IMR-90 (cell line): ENCODE results near the gene MORC1. TPM values are rescaled to one million over a fixed set of nuclear protein-coding genes. Genes with fewer than 3 reads are reported as not detected.

ENCODE experiments used
- ATAC-seq: fragments of 200-7000 bp; cut with Tn5 transposase; 2 replicates; pipeline ENCODE4 v1.9.1; 2020; ENCODE audit warnings: low read depth, mild to moderate bottlenecking, moderate library complexity
- BruUV-seq: library from RNA; stranded (reverse); fragments of 400-500 nt; replicated peaks from 2 replicates; lab custom pipeline; 2021; lab: Mats Ljungman, UMichigan
- CTCF ChIA-PET: fragments of 300-600 bp; formaldehyde crosslinking; extraction: SDS; loops from one replicate; lab custom pipeline; 2021; ENCODE audit warnings: antibody characterized with exemption; lab: Yijun Ruan, JAX
- POLR2A ChIA-PET: fragments of 300-600 bp; sonication (Branson Sonifier 250); formaldehyde crosslinking; loops from one replicate; lab custom pipeline; 2022; ENCODE audit warnings: antibody characterized with exemption; ENCODE audit not compliant: unreplicated experiment; lab: Charles Lee
- DNase-seq: peaks from one replicate; pipeline ENCODE4 v3.0.0; 2013
- H2AFZ ChIP-seq: replicated peaks from 2 replicates; pipeline ENCODE3; 2013; ENCODE audit warnings: low read length, mild to moderate bottlenecking; ENCODE audit not compliant: poor library complexity
- H2AK5ac ChIP-seq: 2 replicates; pipeline ENCODE4 v1.6.1; 2013; ENCODE audit warnings: low read depth, low read length, inconsistent platforms
- H2AK9ac ChIP-seq: replicated peaks from 2 replicates; pipeline ENCODE3; 2013; ENCODE audit warnings: mild to moderate bottlenecking, low read depth, low read length, moderate library complexity; ENCODE audit not compliant: poor library complexity
- H2BK120ac ChIP-seq: 2 replicates; pipeline ENCODE4 v1.6.1; 2013; ENCODE audit warnings: low read depth, low read length, inconsistent platforms
- H2BK15ac ChIP-seq: 3 replicates; pipeline ENCODE4 v1.6.1; 2013; ENCODE audit warnings: low read depth, low read length, inconsistent platforms
- H2BK20ac ChIP-seq: 2 replicates; pipeline ENCODE4 v1.6.1; 2013; ENCODE audit warnings: low read depth, mild to moderate bottlenecking, inconsistent platforms, low read length, moderate library complexity
- H2BK5ac ChIP-seq: 2 replicates; pipeline ENCODE4 v1.6.1; 2013; ENCODE audit warnings: mild to moderate bottlenecking, low read depth, low read length, inconsistent platforms; ENCODE audit not compliant: poor library complexity, severe bottlenecking
- H3K14ac ChIP-seq: replicated peaks from 2 replicates; pipeline ENCODE4 v1.6.1; 2013; ENCODE audit warnings: low read depth, low read length, inconsistent platforms
- H3K18ac ChIP-seq: 2 replicates; pipeline ENCODE4 v1.6.1; 2013; ENCODE audit warnings: low read depth, low read length, control low read depth
- H3K23ac ChIP-seq: 2 replicates; pipeline ENCODE4 v1.6.1; 2013; ENCODE audit warnings: low read depth, low read length, inconsistent platforms
- H3K27ac ChIP-seq: 2 replicates; pipeline ENCODE4 v1.5.1; 2013; ENCODE audit warnings: mild to moderate bottlenecking, control low read depth, low read length; ENCODE audit not compliant: insufficient read depth
- H3K27me3 ChIP-seq: 2 replicates; pipeline ENCODE4 v1.6.1; 2013; ENCODE audit warnings: low read length; ENCODE audit not compliant: control insufficient read depth, insufficient read depth
- H3K36me3 ChIP-seq: 2 replicates; pipeline ENCODE4 v1.6.1; 2013; ENCODE audit warnings: low read length, mixed read lengths; ENCODE audit not compliant: control insufficient read depth, insufficient read depth
- H3K4ac ChIP-seq: 2 replicates; pipeline ENCODE4 v1.6.1; 2013; ENCODE audit warnings: low read depth, low read length, inconsistent platforms
- H3K4me1 ChIP-seq: 2 replicates; pipeline ENCODE4 v1.6.1; 2013; ENCODE audit warnings: low read length, mixed read lengths; ENCODE audit not compliant: control insufficient read depth, insufficient read depth
- H3K4me2 ChIP-seq: 2 replicates; pipeline ENCODE4 v1.6.1; 2013; ENCODE audit warnings: low read depth, mild to moderate bottlenecking, control low read depth, low read length, moderate library complexity
- H3K4me3 ChIP-seq: 2 replicates; pipeline ENCODE4 v1.5.1; 2013; ENCODE audit warnings: low read depth, mild to moderate bottlenecking, control low read depth, low read length, moderate library complexity; ENCODE audit not compliant: insufficient read depth
- H3K56ac ChIP-seq: 2 replicates; pipeline ENCODE4 v1.6.1; 2013; ENCODE audit warnings: low read length, inconsistent platforms; ENCODE audit not compliant: insufficient read depth; ENCODE audit errors: extremely low read depth
- H3K79me1 ChIP-seq, 2 experiments: 2 replicates each; pipeline ENCODE4 v1.6.1; 2013; ENCODE audit warnings: low read length in 2 of 2, inconsistent platforms in 1 of 2, low read depth in 1 of 2
- H3K9ac ChIP-seq: 2 replicates; pipeline ENCODE4 v1.6.1; 2013; ENCODE audit warnings: low read depth, low read length, control low read depth
- H3K9me1 ChIP-seq: 2 replicates; pipeline ENCODE4 v1.6.1; 2013; ENCODE audit warnings: low read length, inconsistent platforms; ENCODE audit not compliant: insufficient read depth
- H3K9me3 ChIP-seq: 2 replicates; pipeline ENCODE4 v1.6.1; 2013; ENCODE audit warnings: low read length; ENCODE audit not compliant: control insufficient read depth, insufficient read depth
- H4K20me1 ChIP-seq: 2 replicates; pipeline ENCODE4 v1.6.1; 2013; ENCODE audit warnings: low read length, inconsistent platforms; ENCODE audit not compliant: insufficient read depth
- H4K5ac ChIP-seq: 2 replicates; pipeline ENCODE4 v1.6.1; 2013; ENCODE audit warnings: mild to moderate bottlenecking, low read depth, low read length, control low read depth
- H4K8ac ChIP-seq, 2 experiments: 2 replicates each; pipeline ENCODE4 v1.6.1; 2013; ENCODE audit warnings: low read depth in 2 of 2, low read length in 2 of 2, control low read depth in 1 of 2, inconsistent platforms in 1 of 2
- H4K91ac ChIP-seq: 2 replicates; pipeline ENCODE4 v1.6.1; 2013; ENCODE audit warnings: low read depth, low read length, inconsistent platforms; ENCODE audit not compliant: insufficient read depth
- CHD1 ChIP-seq: IDR thresholded peaks from 2 replicates; pipeline ENCODE4 v1.6.1; 2012; ENCODE audit warnings: low read depth, low read length, improper control_type of control experiment
- RFX5 ChIP-seq: IDR thresholded peaks from 2 replicates; pipeline ENCODE4 v1.8.0; 2012; ENCODE audit warnings: low read depth, mild to moderate bottlenecking, low read length, moderate library complexity
- SMC3 ChIP-seq: fragments of 150-350 bp; IDR thresholded peaks from 2 replicates; pipeline ENCODE4 v1.6.1; 2016; ENCODE audit warnings: low read depth, mild to moderate bottlenecking, antibody characterized with exemption, low read length, moderate library complexity
- WGBS, 2 experiments: methylation state at CpG; one replicate each; pipeline versions ENCODE4 v1.1.5 to v1.1.7; 2013; ENCODE audit warnings: missing lambda C conversion rate in 2 of 2; ENCODE audit not compliant: insufficient read length in 1 of 2; ENCODE audit errors: extremely low coverage in 2 of 2; 5-methylcytosine and 5-hydroxymethylcytosine counted together
- dilution Hi-C: fragments of 300-500 bp; cut with HindIII; formaldehyde crosslinking; loops from one replicate; pipeline ENCODE4 v1.14.3; 2018; ENCODE audit warnings: low sequenced_read_pairs; ENCODE audit not compliant: unreplicated experiment
- in situ Hi-C: fragments of 300-500 bp; cut with MboI; formaldehyde crosslinking; loops from 3 replicates; pipeline ENCODE4 v1.14.3; 2019; ENCODE audit warnings: low sequenced_read_pairs, inconsistent platforms, mixed read lengths
- intact Hi-C: fragments of 100-400 bp; cut with micrococcal nuclease; formaldehyde crosslinking; loops from 2 replicates; pipeline ENCODE4 v1.10.0; 2022
- polyA plus RNA-seq, 3 experiments: library from polyadenylated mRNA; depleted of rRNA; stranded (reverse); fragments of >200 nt; gene quantifications; 2 replicates each; pipeline ENCODE4 v1.2.3, GENCODE V29; 2012; ENCODE audit warnings: low replicate concordance in 1 of 3
- total RNA-seq: library from RNA; depleted of rRNA; stranded (reverse); fragments of >200 nt; gene quantifications from 2 replicates; pipeline ENCODE4 v1.2.3, GENCODE V29; 2012

The MORC1 gene
- total and polyA plus RNA-seq, 2 of the 4 experiments (the other 2 are of a cell fraction), result not detected

DNA sequence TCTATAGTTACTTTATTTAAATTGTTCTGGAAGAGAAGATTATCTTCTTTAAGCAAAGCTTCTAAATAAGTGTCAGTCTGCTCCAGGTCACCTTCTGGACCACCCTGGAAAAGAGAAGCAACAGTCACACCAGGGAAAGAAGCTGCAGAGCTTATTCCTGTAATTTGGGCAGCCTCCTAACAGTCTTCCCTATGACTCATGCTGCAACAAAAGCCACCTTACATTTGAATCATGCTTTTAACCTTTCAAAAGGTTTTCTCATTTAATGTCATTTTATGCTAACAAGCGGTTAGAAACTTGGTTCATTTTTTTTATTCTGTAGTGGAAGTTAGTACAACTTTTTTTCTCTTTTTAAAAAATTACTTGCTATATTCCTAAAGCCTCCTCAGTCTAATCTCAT lies 158.9 kb downstream of the MORC1 start:
- dilution Hi-C loops, result no loop called here

More for the DNA sequence above, 158.9 kb downstream of the MORC1 start:
- in situ Hi-C loops (no loop called here), intact Hi-C loops (no loop called here)
- Histone ChIP-seq H3K4me1 (no peaks in the 10 kb centered on the region), H3K27ac (no peak overlapping the region), H2AFZ (no peak overlapping the region), H2AK9ac (no peak overlapping the region), H3K4ac (no peak overlapping the region), H3K9me1 (no peaks in the 10 kb centered on the region), H3K4me2 (no peak overlapping the region), H2BK5ac (no peak overlapping the region), H2BK15ac (no peak overlapping the region), H2AK5ac (no peak overlapping the region), H2BK20ac (no peak overlapping the region), H3K14ac (no peak overlapping the region), H3K4me3 (no peak overlapping the region), H3K18ac (no peak overlapping the region), H3K79me1 (no peaks in the 10 kb centered on the region), H4K5ac (no peak overlapping the region), H3K27me3 (no peaks in the 10 kb centered on the region), H4K20me1 (no peaks in the 10 kb centered on the region), H3K56ac (no peak overlapping the region), H4K8ac (no peak overlapping the region), H3K9ac (no peak overlapping the region), H3K9me3 (no peaks in the 10 kb centered on the region), H3K36me3 (no peaks in the 10 kb centered on the region), H3K23ac (no peak overlapping the region), H4K91ac (no peak overlapping the region), H2BK120ac (no peak overlapping the region)
- DNase-seq (no peak), ATAC-seq (no peak)
- no peak for TF ChIP-seq RFX5
- TF ChIP-seq CHD1, result no peak
- no peak for TF ChIP-seq SMC3
- WGBS, 2 experiments, result no CpG with 5 or more reads among the region's 1 CpG
- ChIA-PET CTCF (interaction anchor here (1.0 kb wide), 1 partner anchor 44 kb away, joined by 3 read pairs; no protein-coding TSS in a partner anchor), POLR2A (no interaction called here)
- BruUV-seq, result no TSS peak
